AG04450 (cell line): ENCODE measurements around the gene TLR9. TPM values are rescaled to one million over a fixed set of nuclear protein-coding genes. Genes with fewer than 3 reads are reported as not detected.
"Not testable (repeated sequence)": the region's sequence is repeated elsewhere in the genome, so short reads cannot be mapped to it uniquely, and the experiment has no call there.

Source experiments
- CTCF ChIA-PET: fragments of 300-600, 350-600 bp; formaldehyde crosslinking; extraction: SDS; loops from one replicate; lab custom pipeline; 2022; ENCODE audit warnings: antibody characterized with exemption, inconsistent platforms; lab: Charles Lee
- POLR2A ChIA-PET: fragments of 350-600 bp; formaldehyde crosslinking; extraction: SDS; loops from one replicate; lab custom pipeline; 2021; ENCODE audit warnings: antibody characterized with exemption, inconsistent platforms; lab: Yijun Ruan, JAX
- DNase-seq: peaks from one replicate; pipeline ENCODE4 v3.0.0-alpha.2; 2011; ENCODE audit warnings: low read depth, low spot score
- H3K27ac ChIP-seq: one replicate; pipeline ENCODE4 v1.5.1; 2012; ENCODE audit warnings: low read depth, low read length, control low read depth
- H3K27me3 ChIP-seq: one replicate; pipeline ENCODE4 v1.6.0; 2012; ENCODE audit warnings: low read length; ENCODE audit not compliant: control insufficient read depth, insufficient read depth
- H3K4me3 ChIP-seq: 2 replicates; pipeline ENCODE4 v1.5.1; 2011; ENCODE audit warnings: mild to moderate bottlenecking, low read depth, low read length, control low read depth
- H3K9me3 ChIP-seq: 2 replicates; pipeline ENCODE4 v1.5.1; 2012; ENCODE audit warnings: low read length; ENCODE audit not compliant: control insufficient read depth, insufficient read depth
- polyA plus RNA-seq: library from polyadenylated mRNA; depleted of rRNA; stranded (reverse); fragments of >200 nt; gene quantifications from 2 replicates; pipeline ENCODE4 v1.2.3, GENCODE V29; 2011
- TF ChIP-seq, protein P1 (sequence below): IDR thresholded peaks from 2 replicates; pipeline ENCODE4 v1.5.1; 2011; ENCODE audit warnings: low read depth, low read length, control low read depth, inconsistent platforms

TLR9 gene
- polyA plus RNA-seq, 1 experiment, result 0.02 TPM

DNA sequence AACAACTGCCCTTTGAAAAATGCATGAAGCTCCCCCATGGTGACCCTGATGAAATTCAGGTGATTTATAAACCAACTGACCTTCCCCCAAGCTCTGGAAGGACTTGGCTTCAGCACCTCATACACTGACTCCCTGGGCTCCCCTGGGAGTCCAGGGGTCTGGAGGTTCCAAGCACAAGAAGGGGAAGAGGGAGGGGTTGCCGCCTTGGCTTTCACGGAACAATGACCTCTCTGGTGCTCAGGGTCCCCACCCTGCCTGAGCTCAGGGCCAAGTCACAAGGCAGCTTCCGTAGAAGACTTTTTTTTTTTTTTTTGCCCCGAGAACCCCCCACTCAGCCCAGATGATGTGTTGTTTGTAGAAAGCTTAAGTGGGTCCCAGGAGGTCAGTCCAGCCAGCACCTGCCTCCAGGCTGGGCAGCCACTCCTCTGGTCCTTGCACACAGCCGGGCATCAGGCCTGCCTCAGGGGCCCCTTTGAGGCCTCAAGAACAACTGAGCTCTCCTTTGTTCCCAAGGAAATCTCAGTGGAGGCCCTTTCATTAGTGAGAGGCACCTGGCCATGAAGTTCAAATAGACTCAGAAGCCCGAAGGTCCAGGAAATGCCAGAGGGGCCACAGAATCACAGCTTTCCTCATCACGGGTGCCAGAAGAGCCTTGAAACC is 41.5 kb downstream of the TLR9 start:
- H3K27me3 ChIP-seq, result no peaks in the 10 kb centered on the region
- TF ChIP-seq, protein P1, sequence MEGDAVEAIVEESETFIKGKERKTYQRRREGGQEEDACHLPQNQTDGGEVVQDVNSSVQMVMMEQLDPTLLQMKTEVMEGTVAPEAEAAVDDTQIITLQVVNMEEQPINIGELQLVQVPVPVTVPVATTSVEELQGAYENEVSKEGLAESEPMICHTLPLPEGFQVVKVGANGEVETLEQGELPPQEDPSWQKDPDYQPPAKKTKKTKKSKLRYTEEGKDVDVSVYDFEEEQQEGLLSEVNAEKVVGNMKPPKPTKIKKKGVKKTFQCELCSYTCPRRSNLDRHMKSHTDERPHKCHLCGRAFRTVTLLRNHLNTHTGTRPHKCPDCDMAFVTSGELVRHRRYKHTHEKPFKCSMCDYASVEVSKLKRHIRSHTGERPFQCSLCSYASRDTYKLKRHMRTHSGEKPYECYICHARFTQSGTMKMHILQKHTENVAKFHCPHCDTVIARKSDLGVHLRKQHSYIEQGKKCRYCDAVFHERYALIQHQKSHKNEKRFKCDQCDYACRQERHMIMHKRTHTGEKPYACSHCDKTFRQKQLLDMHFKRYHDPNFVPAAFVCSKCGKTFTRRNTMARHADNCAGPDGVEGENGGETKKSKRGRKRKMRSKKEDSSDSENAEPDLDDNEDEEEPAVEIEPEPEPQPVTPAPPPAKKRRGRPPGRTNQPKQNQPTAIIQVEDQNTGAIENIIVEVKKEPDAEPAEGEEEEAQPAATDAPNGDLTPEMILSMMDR, result no peak
- ChIA-PET CTCF (no interaction called here), POLR2A (no interaction called here)
- no peak overlapping the region for H3K27ac ChIP-seq
- DNase-seq, result no peak
- H3K4me3 ChIP-seq, result no peak overlapping the region
- H3K9me3 ChIP-seq, result no peaks in the 10 kb centered on the region

DNA sequence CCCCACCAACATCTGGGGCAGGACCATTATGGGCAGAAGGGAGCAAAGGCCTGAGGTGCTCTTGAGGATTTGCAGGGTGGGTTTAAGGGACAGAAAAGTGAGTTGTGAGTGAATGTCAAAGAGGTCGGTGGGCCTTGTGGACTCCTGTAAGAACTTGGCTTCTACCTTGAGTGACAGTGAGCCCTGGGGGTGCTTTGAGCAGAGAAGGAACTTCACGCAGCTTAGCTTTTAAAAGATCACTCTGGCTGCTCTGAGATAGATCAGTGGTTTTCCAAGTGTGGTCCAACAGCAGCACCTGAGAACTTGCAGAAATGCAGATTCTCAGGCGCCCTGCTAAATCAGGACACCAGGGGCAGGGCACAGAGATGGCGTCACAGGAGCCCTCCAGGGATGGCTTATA is 42.8 kb downstream of the TLR9 start:
- TF ChIP-seq, protein P1, result no peak
- ChIA-PET CTCF (no interaction called here), POLR2A (interaction anchor here (0.5 kb wide), 1 partner anchor 157 kb away, joined by 4 read pairs; no protein-coding TSS in a partner anchor)

DNA sequence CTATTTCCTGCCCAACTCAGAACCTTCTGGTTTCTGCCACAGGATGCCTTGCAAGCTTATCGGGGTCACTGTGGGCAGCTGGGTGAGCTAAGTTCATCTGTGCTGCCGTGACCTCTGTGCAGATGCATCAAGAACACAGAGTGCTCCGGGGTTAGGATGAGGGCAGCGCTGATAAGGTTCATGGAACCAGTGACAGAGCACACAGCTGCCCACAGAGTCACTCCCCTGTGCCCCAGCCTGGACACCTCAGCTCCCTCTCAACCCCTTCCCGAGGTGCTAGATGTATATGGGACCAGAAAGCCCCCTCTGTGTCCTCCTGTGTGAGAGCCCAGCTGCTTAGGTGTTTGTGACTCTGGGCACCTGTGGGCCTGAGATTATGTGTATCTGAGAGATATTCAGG is 43.2 kb downstream of the TLR9 start:
- no peak overlapping the region for H3K27ac ChIP-seq
- no peak for DNase-seq
- CTCF ChIA-PET, result no interaction called here
- no peak overlapping the region for H3K4me3 ChIP-seq
- H3K9me3 ChIP-seq, result no peaks in the 10 kb centered on the region
- TF ChIP-seq, protein P1, result no peak
- POLR2A ChIA-PET, result interaction anchor here (0.5 kb wide), 1 partner anchor 157 kb away, joined by 4 read pairs; no protein-coding TSS in a partner anchor
- peaks cover 2% of the 10 kb centered on the region for H3K27me3 ChIP-seq

More for the DNA sequence above, 42.8 kb downstream of the TLR9 start:
- H3K9me3 ChIP-seq, result no peaks in the 10 kb centered on the region
- no peak overlapping the region for H3K27ac ChIP-seq
- DNase-seq, result no peak
- no peak overlapping the region for H3K4me3 ChIP-seq
- H3K27me3 ChIP-seq, result peaks cover 2% of the 10 kb centered on the region

DNA sequence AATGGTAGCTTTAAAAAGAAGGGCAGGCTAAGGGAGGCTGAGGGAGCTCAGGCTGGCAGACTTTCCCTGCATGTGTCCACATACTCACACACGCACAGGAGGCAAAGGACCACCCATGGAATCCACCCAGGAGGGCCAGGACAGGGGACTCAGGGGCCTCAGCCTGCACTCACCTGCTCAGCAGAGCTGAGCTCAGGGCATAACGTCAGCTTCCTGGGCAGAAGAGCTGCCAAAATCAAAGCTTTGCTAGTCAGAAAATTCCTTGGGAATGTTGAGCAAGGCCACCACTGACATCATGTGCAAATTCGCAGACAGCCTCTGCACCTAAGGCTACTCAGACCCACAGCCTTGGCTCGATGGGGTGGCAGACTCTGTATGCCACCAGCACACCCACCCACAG is 43.9 kb downstream of the TLR9 start:
- no peak overlapping the region for H3K27ac ChIP-seq
- ChIA-PET POLR2A (interaction anchor here (0.5 to 0.7 kb wide), 2 partner anchors 23 to 33 kb away, joined by 3 to 6 read pairs; no protein-coding TSS in a partner anchor), CTCF (interaction anchor here (1.8 kb wide), 1 partner anchor 39 kb away, joined by 5 read pairs; no protein-coding TSS in a partner anchor)
- no peak overlapping the region for H3K4me3 ChIP-seq
- TF ChIP-seq, protein P1, result no peak
- peaks cover 2% of the 10 kb centered on the region for H3K27me3 ChIP-seq
- no peaks in the 10 kb centered on the region for H3K9me3 ChIP-seq
- DNase-seq, result no peak

DNA sequence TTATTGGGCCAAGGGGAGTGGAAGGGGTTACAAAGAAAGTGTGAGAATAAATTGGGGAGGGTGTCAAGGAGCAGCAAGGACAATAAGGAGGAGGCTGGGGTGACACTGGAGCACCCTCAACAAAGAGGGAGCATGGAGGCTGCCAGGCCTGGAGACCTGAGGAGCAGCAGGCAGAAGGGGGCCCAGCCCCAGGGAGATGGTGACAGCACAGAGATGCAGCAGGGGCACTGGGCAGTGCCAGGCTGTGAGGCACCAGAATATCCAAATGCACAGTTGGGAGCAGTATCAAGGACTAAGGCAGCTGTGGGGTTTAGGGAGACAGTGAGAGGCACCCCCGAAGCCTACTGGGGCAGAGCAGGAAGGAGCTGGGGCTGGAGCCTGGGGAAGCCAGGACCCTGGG is 46.9 kb downstream of the TLR9 start:
- TF ChIP-seq, protein P1, result no peak
- CTCF ChIA-PET, result no interaction called here
- POLR2A ChIA-PET, result no interaction called here

DNA sequence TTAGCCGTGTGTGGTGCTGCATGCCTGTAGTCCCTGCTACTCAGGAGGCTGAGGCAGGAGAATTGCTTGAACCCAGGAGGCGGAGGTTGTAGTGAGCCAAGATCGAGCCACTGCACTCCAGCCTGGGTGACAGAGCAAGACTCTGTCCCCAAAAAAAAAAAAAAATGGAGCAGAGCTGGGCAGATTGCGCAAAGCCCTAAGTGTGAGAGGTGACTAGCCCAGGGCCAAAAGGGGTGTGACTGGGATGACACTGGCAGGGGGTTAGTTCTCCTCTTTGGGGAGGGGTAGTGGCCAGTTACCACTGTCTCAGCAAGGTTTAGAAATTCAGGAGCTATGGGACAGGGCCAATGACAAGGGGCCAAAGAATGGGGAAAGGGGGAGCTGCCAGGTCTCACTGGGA is 47.3 kb downstream of the TLR9 start:
- H3K4me3 ChIP-seq, DNase-seq, H3K27ac ChIP-seq, CTCF ChIA-PET, H3K9me3 ChIP-seq, H3K27me3 ChIP-seq, POLR2A ChIA-PET: not testable (repeated sequence)

More for the DNA sequence above, 46.9 kb downstream of the TLR9 start:
- no peak overlapping the region for H3K27ac ChIP-seq
- no peak for DNase-seq
- no peak overlapping the region for H3K4me3 ChIP-seq
- H3K27me3 ChIP-seq, result peaks cover 2% of the 10 kb centered on the region
- no peaks in the 10 kb centered on the region for H3K9me3 ChIP-seq
